SKM-1 (cell line): ENCODE data around the gene COQ10A.

Experiments used
- DNase-seq: peaks from one replicate; lab custom pipeline; 2025; ENCODE audit not compliant: unreplicated experiment; lab: John Stamatoyannopoulos, UW

COQ10A gene

DNA sequence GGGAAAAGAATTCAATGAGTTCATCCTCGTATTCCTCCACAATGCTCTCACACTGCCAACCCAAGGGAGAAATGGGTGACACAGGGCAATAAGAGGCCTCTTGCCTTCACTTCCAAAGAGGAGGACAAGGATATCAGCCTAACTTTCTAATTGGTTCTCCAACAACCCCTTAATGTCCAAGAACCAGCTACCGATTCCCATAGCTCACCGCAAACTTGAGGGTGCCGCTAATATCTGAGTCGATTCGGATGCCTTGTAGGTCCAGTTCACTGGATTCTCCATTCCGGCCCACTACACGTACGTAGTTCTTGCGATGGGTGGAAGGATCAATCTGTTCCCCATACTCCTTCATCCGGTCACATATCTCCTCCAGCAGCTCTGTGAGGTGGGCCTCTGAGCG is 44.3 kb downstream of the COQ10A start:
- DNase-seq, result no peak

DNA sequence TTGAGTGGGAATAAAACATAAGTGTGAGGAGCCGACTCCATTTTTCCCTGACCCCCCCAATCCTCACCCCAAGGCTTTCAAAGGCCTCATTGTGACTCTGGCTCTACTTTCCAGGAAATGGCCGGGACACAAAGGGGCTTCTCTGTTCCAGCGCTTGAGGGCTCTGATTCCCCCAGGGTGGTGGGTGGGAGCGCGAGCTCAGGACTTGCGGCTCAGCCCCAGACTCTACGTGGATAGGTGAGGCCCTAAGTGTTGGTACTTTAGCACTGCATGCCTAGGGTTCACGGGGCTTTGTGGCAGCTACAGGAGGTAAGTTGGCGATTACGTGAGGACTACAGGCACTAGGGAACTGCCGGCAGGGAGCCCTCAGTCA is 48.5 kb downstream of the COQ10A start:
- DNase-seq, result no peak

DNA sequence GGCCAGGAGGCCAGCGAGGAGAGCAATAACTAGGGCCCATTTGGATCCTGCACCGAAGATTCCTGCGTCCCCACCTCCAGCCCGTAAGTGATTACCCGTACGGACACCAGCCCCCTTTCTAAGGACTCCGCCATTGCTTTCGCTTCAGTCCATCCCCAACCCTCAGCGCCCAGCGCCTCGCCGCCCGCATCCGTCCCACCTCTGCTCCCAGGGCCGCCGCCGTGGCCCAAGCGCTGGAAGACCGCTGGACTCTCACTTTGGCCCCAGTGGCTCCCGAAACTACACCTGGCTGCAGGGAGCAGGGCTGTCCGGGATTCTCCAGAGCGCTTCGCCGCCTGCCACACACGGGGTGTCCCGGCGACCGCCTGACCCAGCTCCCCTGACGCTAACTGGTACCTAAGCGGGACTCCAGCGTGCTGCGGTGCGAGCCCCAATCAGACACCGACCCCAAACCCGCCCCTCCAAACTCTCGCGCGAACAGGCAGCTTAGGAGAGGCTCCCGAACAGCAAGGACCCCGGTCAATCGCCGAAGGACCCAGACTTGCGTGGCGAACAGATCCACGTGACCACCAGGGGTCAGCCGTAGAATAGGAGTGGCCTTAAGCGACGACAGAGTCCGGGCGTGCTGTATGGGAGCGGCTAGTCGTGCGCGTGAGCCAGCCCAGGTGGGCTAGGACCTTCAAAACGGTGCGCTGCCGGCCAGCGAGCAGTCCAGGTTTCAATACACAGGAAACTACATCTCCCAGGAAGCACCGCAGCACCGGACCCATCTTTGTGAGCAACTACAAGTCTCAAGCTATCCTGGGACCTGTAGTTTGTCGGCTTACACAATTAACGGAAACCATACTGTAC is 49.1 kb downstream of the COQ10A start, which contains the start of gene CNPY2:
CNPY2 (minus strand) TSS at position 367 of the 852 bp plus-strand sequence. CDS start 771 bp downstream, outside the sequence.
- peak; percentile 85 for DNase-seq

DNA sequence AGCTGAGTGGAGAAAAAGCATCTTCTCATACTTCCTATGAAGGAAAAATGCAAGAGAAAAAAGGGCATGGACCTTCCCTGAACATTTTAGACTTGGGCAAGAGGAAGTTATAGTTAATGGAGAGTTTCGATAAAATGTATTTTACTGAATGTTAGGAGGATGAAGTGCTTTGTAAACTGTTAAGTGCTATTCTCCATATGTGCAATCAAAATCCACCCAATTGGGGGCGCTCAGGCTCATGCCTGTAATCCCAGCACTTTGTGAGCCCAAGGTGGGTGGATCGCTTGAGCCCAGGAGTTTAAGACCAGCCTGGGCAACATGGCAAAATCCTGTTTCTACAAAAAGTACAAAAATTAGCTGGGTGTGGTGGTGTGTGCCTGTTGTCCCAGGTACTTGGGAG is 50.9 kb downstream of the COQ10A start:
- DNase-seq, result no peak
